ENCODE results near the gene NCOA3. TPM values are rescaled to one million over a fixed set of nuclear protein-coding genes. Genes with fewer than 3 reads are reported as not detected.
"Not testable (repeated sequence)": the region's sequence is repeated elsewhere in the genome, so short reads cannot be mapped to it uniquely, and the experiment has no call there.

The NCOA3 gene
- total RNA-seq, 2 experiments from 2014 or later: 59.9 to 65.4 TPM

GRCh38 chr20:47503685-47504084, 2.0 kb downstream of the NCOA3 start:
- POLR2A ChIA-PET: interaction anchor here (1.8 to 4.2 kb wide), 5 partner anchors 10 to 146 kb away, joined by 5 to 44 read pairs (median 7); partner anchors contain the start of gene ZMYND8
- TF ChIP-seq CTCF (IDR thresholded peaks at IDR 0.05): no peak
- peaks cover 67% of the 10 kb centered on the region for H3K4me1 Mint-ChIP-seq (ENCODE audit: low read depth)
- Histone ChIP-seq H3K36me3 (ENCODE audit: insufficient read depth, low read length) (no peaks in the 10 kb centered on the region), H3K9me3 (ENCODE audit: control insufficient read depth in 1 of 2, insufficient read depth in 1 of 2, low read length in 2 of 2) (no peaks in the 10 kb centered on the region), H3K4me1 (ENCODE audit: insufficient read depth, low read length) (peaks cover 36% of the 10 kb centered on the region), H3K27me3 (ENCODE audit: control insufficient read depth in 1 of 2, insufficient read depth in 2 of 2, low read length in 2 of 2) (no peaks in the 10 kb centered on the region), H3K4me3 (ENCODE audit: low read length) (peak overlapping the region; percentile 99), H3K27ac (ENCODE audit: low read depth in 1 of 2, low read length in 2 of 2) (no peak overlapping the region)
- no peaks in the 10 kb centered on the region for H3K27me3 Mint-ChIP-seq
- DNase-seq (no peak), ATAC-seq (ENCODE audit: poor library complexity) (no peak)
- no peaks in the 10 kb centered on the region for H3K9me3 Mint-ChIP-seq
- CTCF ChIA-PET: interaction anchor here (0.6 to 1.5 kb wide), 4 partner anchors 10 to 120 kb away, joined by 3 to 4 read pairs (median 4); no protein-coding TSS in a partner anchor
- peaks cover 20% of the 10 kb centered on the region for H3K36me3 Mint-ChIP-seq (ENCODE audit: low read depth)
- H3K27ac Mint-ChIP-seq: peak overlapping the region; percentile 94
- intact Hi-C loops (cut with DNase I, micrococcal nuclease): loop anchor here (1.0 to 10.0 kb wide), 6 partner anchors 16 to 146 kb away; partner anchors contain the start of gene ZMYND8 (in 1 of the 2)
- H3K4me3 Mint-ChIP-seq: peak overlapping the region; percentile 100

GRCh38 chr20:47506335-47506734, 4.6 kb downstream of the NCOA3 start:
- peak overlapping the region; percentile 79 for H3K27ac Mint-ChIP-seq
- H3K36me3 Mint-ChIP-seq (ENCODE audit: low read depth): peaks cover 35% of the 10 kb centered on the region
- ATAC-seq (ENCODE audit: poor library complexity): no peak
- Histone ChIP-seq H3K4me3 (ENCODE audit: low read length) (no peak overlapping the region), H3K27ac (ENCODE audit: low read depth in 1 of 2, low read length in 2 of 2) (no peak overlapping the region), H3K4me1 (ENCODE audit: insufficient read depth, low read length) (peaks cover 40% of the 10 kb centered on the region), H3K36me3 (ENCODE audit: insufficient read depth, low read length) (peaks cover 6% of the 10 kb centered on the region), H3K9me3 (ENCODE audit: control insufficient read depth in 1 of 2, insufficient read depth in 1 of 2, low read length in 2 of 2) (no peaks in the 10 kb centered on the region), H3K27me3 (ENCODE audit: control insufficient read depth in 1 of 2, insufficient read depth in 2 of 2, low read length in 2 of 2) (no peaks in the 10 kb centered on the region)
- intact Hi-C loops (cut with DNase I, micrococcal nuclease): loop anchor here in 1 of 2 experiments (10.0 kb wide), 1 partner anchor 48 kb away; no protein-coding TSS in a partner anchor
- DNase-seq: no peak
- H3K27me3 Mint-ChIP-seq: no peaks in the 10 kb centered on the region
- H3K4me3 Mint-ChIP-seq: no peak overlapping the region
- peaks cover 77% of the 10 kb centered on the region for H3K4me1 Mint-ChIP-seq (ENCODE audit: low read depth)
- CTCF ChIA-PET: no interaction called here
- POLR2A ChIA-PET: no interaction called here
- no peak for TF ChIP-seq CTCF (IDR thresholded peaks at IDR 0.05)
- no peaks in the 10 kb centered on the region for H3K9me3 Mint-ChIP-seq

GRCh38 chr20:47506850-47507249, 5.2 kb downstream of the NCOA3 start:
- peaks cover 30% of the 10 kb centered on the region for H3K36me3 Mint-ChIP-seq (ENCODE audit: low read depth)
- H3K4me1 ChIP-seq (ENCODE audit: insufficient read depth, low read length): peaks cover 39% of the 10 kb centered on the region
- no peaks in the 10 kb centered on the region for H3K27me3 ChIP-seq (ENCODE audit: control insufficient read depth in 1 of 2, insufficient read depth in 2 of 2, low read length in 2 of 2)
- H3K4me3 Mint-ChIP-seq: peak overlapping the region; percentile 11
- ChIA-PET CTCF (no interaction called here), POLR2A (no interaction called here)
- no peaks in the 10 kb centered on the region for H3K9me3 Mint-ChIP-seq
- intact Hi-C loops (cut with DNase I, micrococcal nuclease): loop anchor here in 1 of 2 experiments (10.0 kb wide), 1 partner anchor 48 kb away; no protein-coding TSS in a partner anchor
- DNase-seq: no peak
- no peak for TF ChIP-seq CTCF (IDR thresholded peaks at IDR 0.05)
- H3K27me3 Mint-ChIP-seq: no peaks in the 10 kb centered on the region
- no peak for ATAC-seq (ENCODE audit: poor library complexity)
- H3K4me1 Mint-ChIP-seq (ENCODE audit: low read depth): peaks cover 75% of the 10 kb centered on the region
- H3K27ac Mint-ChIP-seq: peak overlapping the region; percentile 79
- H3K27ac ChIP-seq (ENCODE audit: low read depth in 1 of 2, low read length in 2 of 2): no peak overlapping the region
- H3K36me3 ChIP-seq (ENCODE audit: insufficient read depth, low read length): peaks cover 6% of the 10 kb centered on the region
- no peaks in the 10 kb centered on the region for H3K9me3 ChIP-seq (ENCODE audit: control insufficient read depth in 1 of 2, insufficient read depth in 1 of 2, low read length in 2 of 2)
- no peak overlapping the region for H3K4me3 ChIP-seq (ENCODE audit: low read length)

GRCh38 chr20:47507275-47507981, 5.7 kb downstream of the NCOA3 start:
- Mint-ChIP-seq H3K4me3 (peak overlapping the region; percentile 39), H3K4me1 (ENCODE audit: low read depth) (peaks cover 77% of the 10 kb centered on the region), H3K27ac (peak overlapping the region; percentile 79), H3K36me3 (ENCODE audit: low read depth) (peaks cover 28% of the 10 kb centered on the region)
- H3K27ac ChIP-seq (ENCODE audit: low read depth in 1 of 2, low read length in 2 of 2); H3K27me3 ChIP-seq (ENCODE audit: control insufficient read depth in 1 of 2, insufficient read depth in 2 of 2, low read length in 2 of 2); H3K27me3 Mint-ChIP-seq; ATAC-seq (ENCODE audit: poor library complexity); H3K36me3 ChIP-seq (ENCODE audit: insufficient read depth, low read length); H3K9me3 ChIP-seq (ENCODE audit: control insufficient read depth in 1 of 2, insufficient read depth in 1 of 2, low read length in 2 of 2); POLR2A ChIA-PET; H3K4me3 ChIP-seq (ENCODE audit: low read length); H3K9me3 Mint-ChIP-seq; CTCF ChIA-PET: not testable (repeated sequence)
- intact Hi-C loops (cut with DNase I, micrococcal nuclease): loop anchor here in 1 of 2 experiments (10.0 kb wide), 1 partner anchor 47 kb away; no protein-coding TSS in a partner anchor
- peaks cover 39% of the 10 kb centered on the region for H3K4me1 ChIP-seq (ENCODE audit: insufficient read depth, low read length)
- DNase-seq: peak in 2 of 14 experiments; percentile 51 to 60

All from CD4-positive, alpha-beta T cell (primary cell).